SK-N-SH treated with all-trans-retinoic acid at 6 μM for 48 hours (cell line): Measurements from ENCODE around the gene BEND6.
"Not testable (repeated sequence)": the region's sequence is repeated elsewhere in the genome, so short reads cannot be mapped to it uniquely, and the experiment has no call there.

Experiments used
- ATAC-seq: fragments of 200-7000 bp; cut with Tn5 transposase; 3 replicates; pipeline ENCODE4 v1.9.1; 2020; ENCODE audit warnings: mild to moderate bottlenecking, moderate library complexity
- BACH2 ChIP-seq: fragments of 250-450 bp; sonication (Bioruptor Pico); IDR thresholded peaks from 2 replicates; pipeline ENCODE4 v1.9.0; 2021; ENCODE audit warnings: mild to moderate bottlenecking, borderline replicate concordance
- CREB5 ChIP-seq: fragments of 250-450 bp; sonication (Bioruptor Pico); IDR thresholded peaks from 2 replicates; pipeline ENCODE4 v1.5.1; 2020; ENCODE audit warnings: low read depth, mild to moderate bottlenecking, moderate library complexity
- CSDC2 ChIP-seq: fragments of 250-450 bp; sonication (Bioruptor Pico); IDR thresholded peaks from 2 replicates; pipeline ENCODE4 v1.5.0; 2020; ENCODE audit warnings: mild to moderate bottlenecking, moderate library complexity
- ESRRG ChIP-seq: fragments of 250-450 bp; sonication (Bioruptor Pico); IDR thresholded peaks from 2 replicates; pipeline ENCODE4 v1.6.1; 2021; ENCODE audit warnings: mild to moderate bottlenecking
- ISL1 ChIP-seq: fragments of 250-450 bp; sonication (Bioruptor Pico); IDR thresholded peaks from 2 replicates; pipeline ENCODE4 v2.1.2; 2022; ENCODE audit warnings: mild to moderate bottlenecking, moderate library complexity
- OSR1 ChIP-seq: fragments of 250-450 bp; sonication (Bioruptor Pico); IDR thresholded peaks from 2 replicates; pipeline ENCODE4 v1.8.0; 2022; ENCODE audit warnings: moderate library complexity, mild to moderate bottlenecking, inconsistent platforms
- PATZ1 ChIP-seq: fragments of 250-450 bp; sonication (Bioruptor Pico); IDR thresholded peaks from 2 replicates; pipeline ENCODE4 v1.8.0; 2020; ENCODE audit warnings: mild to moderate bottlenecking, moderate library complexity, borderline replicate concordance
- POU6F1 ChIP-seq: fragments of 250-450 bp; sonication (Bioruptor Pico); IDR thresholded peaks from 2 replicates; pipeline ENCODE4 v1.8.0; 2021; ENCODE audit warnings: low read depth, mild to moderate bottlenecking, moderate library complexity, borderline replicate concordance
- PPARA ChIP-seq: fragments of 250-450 bp; sonication (Bioruptor Pico); IDR thresholded peaks from 2 replicates; pipeline ENCODE4 v1.5.0; 2020; ENCODE audit warnings: mild to moderate bottlenecking, borderline replicate concordance
- RARB ChIP-seq: fragments of 250-450 bp; sonication (Bioruptor Pico); IDR thresholded peaks from 2 replicates; pipeline ENCODE4 v1.8.0; 2021; ENCODE audit warnings: mild to moderate bottlenecking, moderate library complexity
- SNAI2 ChIP-seq: fragments of 250-450 bp; sonication (Bioruptor Pico); IDR thresholded peaks from 2 replicates; pipeline ENCODE4 v1.5.0; 2020; ENCODE audit warnings: mild to moderate bottlenecking, moderate library complexity
- TCF4 ChIP-seq: fragments of 250-450 bp; sonication (Bioruptor Pico); IDR thresholded peaks from 2 replicates; pipeline ENCODE4 v1.8.0; 2021; ENCODE audit warnings: mild to moderate bottlenecking, moderate library complexity, borderline replicate concordance
- TOX ChIP-seq: fragments of 250-450 bp; sonication (Bioruptor Pico); IDR thresholded peaks from 2 replicates; pipeline ENCODE4 v1.8.0; 2021; ENCODE audit warnings: mild to moderate bottlenecking, moderate library complexity, borderline replicate concordance
- TSHZ2 ChIP-seq: fragments of 250-450 bp; sonication (Bioruptor Pico); IDR thresholded peaks from 2 replicates; pipeline ENCODE4 v1.5.0; 2020; ENCODE audit warnings: mild to moderate bottlenecking, moderate library complexity
- ZC3H10 ChIP-seq: fragments of 250-450 bp; sonication (Bioruptor Pico); IDR thresholded peaks from 2 replicates; pipeline ENCODE4 v1.5.1; 2021; ENCODE audit warnings: mild to moderate bottlenecking, moderate library complexity
- ZFP3 ChIP-seq: fragments of 250-450 bp; sonication (Bioruptor Pico); IDR thresholded peaks from 2 replicates; pipeline ENCODE4 v1.5.0; 2020; ENCODE audit warnings: mild to moderate bottlenecking, moderate library complexity
- ZFP30 ChIP-seq: fragments of 450-650 bp; formaldehyde crosslinking; IDR thresholded peaks from 2 replicates; pipeline ENCODE4 v1.5.0; 2022; ENCODE audit warnings: mild to moderate bottlenecking, moderate library complexity
- ZNF565 ChIP-seq: fragments of 450-650 bp; formaldehyde crosslinking; conservative IDR thresholded peaks from 2 replicates; pipeline ENCODE4 v1.5.0; 2020; ENCODE audit warnings: low read depth, mild to moderate bottlenecking, moderate library complexity
- ZNF8 ChIP-seq: fragments of 450-650 bp; formaldehyde crosslinking; IDR thresholded peaks from 2 replicates; pipeline ENCODE4 v1.5.0; 2020; ENCODE audit warnings: mild to moderate bottlenecking, moderate library complexity

Gene BEND6

GRCh38 chr6:56996401-56996800 is 41.5 kb downstream of the BEND6 start:
- ATAC-seq: no peak
- TF ChIP-seq OSR1: no peak
- no peak for TF ChIP-seq SNAI2 (CRISPR knock-in tag)
- TF ChIP-seq TOX (CRISPR knock-in tag): no peak
- no peak for TF ChIP-seq CREB5 (CRISPR knock-in tag)
- no peak for TF ChIP-seq ZNF565 (CRISPR knock-in tag)
- no peak for TF ChIP-seq PPARA (CRISPR knock-in tag)
- TF ChIP-seq ZFP3 (CRISPR knock-in tag): no peak
- TF ChIP-seq ZFP30: no peak
- no peak for TF ChIP-seq CSDC2 (CRISPR knock-in tag)

- no peak for ATAC-seq
- TF ChIP-seq TSHZ2 (no peak), POU6F1 (CRISPR knock-in tag) (no peak), BACH2 (CRISPR knock-in tag) (no peak), ESRRG (no peak), CSDC2 (CRISPR knock-in tag) (no peak), PATZ1 (CRISPR knock-in tag) (no peak), ISL1 (CRISPR knock-in tag) (no peak)
These were observed 44.1 kb downstream of the BEND6 start for GRCh38 chr6:56999049-56999448.

DNA sequence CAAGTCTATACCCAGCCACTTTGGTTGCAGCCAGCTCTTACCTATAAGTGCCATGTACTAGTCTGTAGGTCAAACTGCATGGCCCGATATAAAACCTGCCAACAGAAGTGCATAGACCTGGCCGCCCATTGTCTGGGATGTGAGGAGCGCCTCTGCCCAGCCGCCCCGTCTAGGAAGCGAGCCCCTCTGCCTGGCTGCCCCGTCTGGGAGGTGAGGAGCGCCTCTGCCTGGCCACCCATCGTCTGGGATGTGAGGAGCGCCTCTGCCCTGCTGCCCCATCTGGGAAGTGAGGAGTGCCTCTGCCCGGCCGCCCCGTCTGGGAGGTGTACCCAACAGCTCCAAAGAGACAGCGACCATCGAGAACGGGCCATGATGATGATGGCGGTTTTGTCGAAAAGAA is 44.8 kb downstream of the BEND6 start:
- ATAC-seq: not testable (repeated sequence)

DNA sequence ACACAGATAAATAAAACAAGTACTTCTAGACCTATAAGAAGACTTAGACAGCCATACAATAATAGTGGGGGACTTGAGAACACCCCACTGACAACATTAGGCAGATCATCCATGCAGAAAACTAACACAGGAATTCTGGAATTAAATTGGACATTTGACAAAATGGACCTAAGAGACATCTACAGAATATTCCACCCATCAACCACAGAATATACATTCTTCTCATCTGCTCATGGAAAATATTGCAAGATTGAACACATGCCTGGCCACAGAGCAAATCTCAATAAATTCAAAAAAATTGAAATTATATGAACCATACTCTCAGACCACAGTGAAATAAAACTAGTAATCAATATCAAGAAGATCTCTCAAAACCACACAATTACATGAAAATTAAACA is 47.3 kb downstream of the BEND6 start:
- no peak for ATAC-seq
- TF ChIP-seq RARB (CRISPR knock-in tag) (no peak), TCF4 (no peak), ZNF8 (CRISPR knock-in tag) (no peak), CREB5 (CRISPR knock-in tag) (no peak), ZFP3 (CRISPR knock-in tag) (no peak), TSHZ2 (no peak), OSR1 (no peak), PPARA (CRISPR knock-in tag) (no peak), ISL1 (CRISPR knock-in tag) (no peak), POU6F1 (CRISPR knock-in tag) (no peak), ZC3H10 (CRISPR knock-in tag) (no peak), ZFP30 (no peak), PATZ1 (CRISPR knock-in tag) (no peak)
